HG03469 (cell line): ENCODE results near the gene NKAPL.

ENCODE experiments used
- ATAC-seq: cut with Tn5 transposase; IDR thresholded peaks from one replicate; pipeline ENCODE4 v1.9.1; 2021; ENCODE audit warnings: mild to moderate bottlenecking, moderate library complexity, moderate number of reproducible peaks; ENCODE audit not compliant: unreplicated experiment

The NKAPL gene

GRCh38 chr6:28245206-28245941, 13.7 kb upstream of the NKAPL start:
- no peak for ATAC-seq

- ATAC-seq: no peak
Measured at GRCh38 chr6:28248916-28249315, 10.2 kb upstream of the NKAPL start.

- ATAC-seq: no peak
Measured at GRCh38 chr6:28250747-28251146, 8.3 kb upstream of the NKAPL start.

GRCh38 chr6:28251661-28252008, 7.5 kb upstream of the NKAPL start:
- ATAC-seq: peak; percentile 12

DNA sequence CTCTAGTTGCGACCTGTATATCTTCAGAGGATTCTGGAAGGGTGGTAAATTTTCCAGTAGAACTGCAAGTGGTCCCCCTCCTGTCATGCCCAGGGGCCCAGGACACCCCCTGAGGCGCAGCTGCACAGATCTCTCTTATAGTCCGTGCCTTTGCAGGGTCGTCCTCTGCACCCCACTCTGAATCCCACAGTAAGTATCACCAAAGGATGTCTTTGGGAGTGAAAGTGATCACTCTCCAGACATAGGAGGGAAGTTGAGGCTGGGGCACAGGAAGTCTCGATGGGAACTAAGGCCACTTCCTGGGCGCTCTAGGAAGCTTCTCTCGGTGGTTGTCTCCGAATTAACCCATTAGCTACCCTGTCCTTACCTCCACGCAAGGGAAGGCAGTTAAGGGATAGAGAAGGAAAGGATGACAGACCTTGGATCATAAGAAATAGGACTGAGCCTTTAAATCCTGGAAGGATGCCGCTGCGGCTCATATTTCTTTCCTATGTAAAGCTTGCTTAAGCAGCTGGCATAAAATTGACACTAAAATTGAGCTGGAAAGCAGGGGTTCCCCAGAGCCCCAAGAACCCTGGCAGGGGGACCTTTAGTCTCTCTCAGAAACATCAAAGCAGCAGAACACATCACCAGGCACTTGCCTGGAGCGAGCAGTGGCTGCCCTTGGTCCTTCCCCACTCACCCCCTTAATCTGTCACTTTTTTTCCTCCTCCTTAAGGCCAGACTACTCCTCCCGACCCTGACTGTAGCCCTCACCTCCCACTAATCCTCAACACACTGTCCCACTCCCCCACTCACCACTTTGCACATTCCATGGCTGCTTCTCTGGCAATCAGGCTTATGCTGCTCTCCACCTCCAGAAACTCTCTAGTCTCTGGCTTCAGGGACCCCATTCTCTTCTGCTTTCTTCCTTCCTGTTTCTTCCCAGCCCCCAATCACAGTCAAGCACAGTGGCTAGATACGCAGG, 6.8 kb upstream of the NKAPL start, which contains the start of gene ZKSCAN4:
TSS of gene ZKSCAN4 (minus strand) at position 261 of the 967 bp plus-strand sequence. CDS start 289 bp downstream, outside the sequence.
- ATAC-seq: peak; percentile 65

DNA sequence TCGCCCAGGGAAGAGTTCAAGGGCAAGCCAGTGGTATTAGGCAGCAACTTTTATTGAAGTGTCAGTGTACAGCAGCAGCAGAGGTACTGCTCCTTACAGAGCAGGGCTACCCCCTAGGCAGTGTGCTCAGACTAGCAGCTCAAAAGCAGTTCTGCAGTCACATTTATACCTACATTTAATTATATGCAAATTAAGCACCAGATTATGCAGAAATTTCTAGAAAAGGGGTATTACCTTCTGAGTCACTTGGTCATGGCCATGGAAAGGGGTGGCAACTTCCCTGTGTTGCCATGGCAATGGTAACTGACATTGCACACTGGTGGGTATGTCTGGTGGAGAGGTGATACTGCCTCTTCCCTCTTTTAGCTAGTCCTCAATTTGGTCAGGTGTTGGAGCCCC, 5.0 kb upstream of the NKAPL start:
- no peak for ATAC-seq

GRCh38 chr6:28257042-28257441, 2.1 kb upstream of the NKAPL start:
- ATAC-seq: no peak

DNA sequence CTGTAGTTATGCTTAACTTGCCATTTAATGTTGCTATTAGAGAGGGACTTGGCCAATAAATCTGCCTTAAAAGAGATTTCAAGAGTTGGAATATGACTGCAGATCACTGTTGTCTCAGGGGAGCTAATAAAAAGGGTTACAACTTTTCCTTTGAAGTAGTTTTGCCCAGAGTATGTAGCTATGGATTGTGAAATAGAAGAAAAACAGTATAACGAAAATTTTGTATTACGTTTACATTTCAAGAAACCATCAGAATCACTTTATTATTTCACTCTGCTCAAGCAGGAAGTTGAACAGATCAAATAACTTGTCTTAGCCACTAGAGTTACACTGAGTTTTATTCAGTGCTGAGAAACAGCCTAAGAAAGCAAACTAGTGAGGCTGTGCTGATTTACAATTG, 4.8 kb downstream of the NKAPL start:
- ATAC-seq: no peak

DNA sequence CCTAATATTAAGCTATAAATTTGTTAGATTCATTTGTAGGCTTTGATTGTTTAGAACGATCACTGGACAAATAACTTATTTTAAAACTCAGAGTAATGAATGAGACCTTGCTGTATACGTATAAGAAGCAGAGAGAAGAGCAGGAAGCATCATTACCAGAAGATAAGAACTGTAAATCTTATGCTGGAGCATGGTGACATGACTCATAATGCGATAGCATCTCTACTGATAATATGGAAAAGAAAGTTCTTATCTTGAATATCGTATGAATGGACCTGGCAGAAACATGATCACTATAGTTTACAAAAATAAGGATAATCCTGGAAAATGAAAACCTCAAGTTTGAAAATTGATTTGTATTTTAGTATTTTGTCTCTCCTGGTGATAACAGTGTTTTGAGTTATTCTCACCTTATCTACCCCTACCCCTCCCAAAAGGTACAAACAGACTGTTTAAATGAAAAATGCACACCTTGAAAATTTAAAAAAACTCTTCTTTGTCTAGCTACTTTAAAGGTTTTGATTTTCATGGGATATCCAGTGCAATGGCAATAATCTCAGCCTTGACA, 5.8 kb downstream of the NKAPL start:
- ATAC-seq: no peak

- ATAC-seq: no peak
Measured at GRCh38 chr6:28266563-28266961, 7.5 kb downstream of the NKAPL start.

DNA sequence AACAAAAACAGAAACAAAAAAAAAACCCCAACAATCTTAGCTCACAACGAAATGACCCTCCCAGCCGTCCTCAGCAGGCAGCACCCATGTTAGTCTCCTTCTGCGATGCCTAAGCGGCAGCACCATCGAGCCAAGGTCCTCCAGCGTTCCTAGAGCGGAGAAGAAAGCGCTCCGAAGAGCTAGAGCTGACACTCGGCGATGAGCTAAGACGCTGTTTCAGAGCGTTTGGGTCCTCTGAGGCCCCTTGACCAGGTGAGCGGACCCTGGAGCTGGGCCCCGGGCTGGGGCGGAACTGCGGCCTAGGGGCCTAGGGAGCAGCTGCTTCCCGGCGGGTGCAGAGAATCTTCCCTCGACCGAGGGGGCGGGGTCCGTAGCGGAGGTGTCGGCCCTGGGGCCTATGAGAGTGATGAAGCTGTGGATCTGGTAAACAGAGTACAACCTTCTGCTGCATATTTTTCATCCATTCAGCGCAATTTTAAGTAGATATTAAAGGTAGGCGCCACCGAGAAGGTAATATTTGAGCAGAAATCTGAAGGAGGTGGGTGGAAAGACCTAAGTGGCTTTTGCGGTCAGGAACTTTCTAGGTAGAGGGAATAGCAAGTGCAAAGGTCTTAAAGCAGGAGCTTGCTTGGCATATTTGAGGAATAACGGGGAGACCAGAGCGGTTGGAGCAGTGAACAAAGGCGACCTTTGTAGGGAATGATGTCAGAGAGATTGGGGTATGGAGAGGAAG, 8.0 kb downstream of the NKAPL start, which contains the start of gene ZSCAN26:
TSS of gene ZSCAN26 (plus strand) at position 182 of the 733 bp plus-strand sequence. CDS start 4,777 bp downstream, outside the sequence.
- peak; percentile 85 for ATAC-seq

- ATAC-seq: no peak
Measured at GRCh38 chr6:28267695-28268059, 8.6 kb downstream of the NKAPL start.

DNA sequence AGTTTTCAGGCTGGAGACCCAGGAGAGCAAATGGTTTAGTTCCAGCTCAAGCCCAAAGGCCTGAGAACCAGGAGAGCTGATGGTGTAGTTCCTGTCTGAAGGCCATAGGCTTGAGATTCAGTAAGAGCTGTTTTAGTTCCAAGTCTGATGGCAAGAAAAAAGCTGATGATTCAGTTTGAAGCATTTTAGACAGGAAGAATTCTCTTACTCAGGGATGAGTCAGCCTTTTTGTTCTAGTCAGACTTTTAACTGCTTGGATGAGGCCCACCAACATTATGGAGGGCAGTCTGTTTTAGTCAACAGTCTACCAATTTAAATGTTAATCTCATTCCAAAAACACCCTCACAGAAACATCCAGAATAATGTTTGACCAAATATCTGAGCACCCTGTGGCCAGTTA, 10.4 kb downstream of the NKAPL start:
- no peak for ATAC-seq

- ATAC-seq: no peak
Measured at GRCh38 chr6:28274888-28275287, 15.8 kb downstream of the NKAPL start.

DNA sequence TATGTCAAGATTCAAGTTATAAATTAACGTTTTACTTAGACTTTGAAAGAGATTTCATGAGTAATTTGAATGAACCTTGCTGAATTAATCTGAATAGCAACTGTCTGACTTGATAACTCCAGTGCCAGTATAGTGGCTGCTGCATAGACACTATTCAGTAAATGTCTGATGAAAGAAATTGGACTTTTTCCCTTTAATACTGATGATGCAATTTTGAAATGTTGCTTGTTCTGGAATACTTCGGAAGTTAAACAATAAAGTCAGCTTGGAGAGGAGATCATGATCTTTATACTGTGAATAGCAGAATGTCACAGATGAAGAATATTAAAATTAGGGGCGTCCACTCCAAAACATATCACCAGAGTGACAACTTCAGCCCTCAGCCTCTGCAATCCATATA, 18.6 kb downstream of the NKAPL start:
- no peak for ATAC-seq

GRCh38 chr6:28280595-28281287, 21.6 kb downstream of the NKAPL start:
- no peak for ATAC-seq

GRCh38 chr6:28281288-28282064, 22.4 kb downstream of the NKAPL start, which contains the start of gene PGBD1:
TSS of gene PGBD1 (plus strand) at chr6:28281572. CDS start at chr6:28283814, 2,242 bp downstream.
- no peak for ATAC-seq

GRCh38 chr6:28282926-28283325, 23.8 kb downstream of the NKAPL start:
- ATAC-seq: no peak

- ATAC-seq: no peak
Measured at GRCh38 chr6:28291573-28291972, 32.5 kb downstream of the NKAPL start.
